HepG2 (cell line): ENCODE data around the gene POLA2. TPM values are rescaled to one million over a fixed set of nuclear protein-coding genes. Genes with fewer than 3 reads are reported as not detected.

ENCODE experiments used
- ATAC-seq: fragments of 200-7000 bp; cut with Tn5 transposase; 3 replicates; pipeline ENCODE4 v1.9.1; 2020; ENCODE audit warnings: mild to moderate bottlenecking, moderate library complexity
- BruUV-seq: library from RNA; stranded (reverse); fragments of 400-500 nt; replicated peaks from 2 replicates; lab custom pipeline; 2021; lab: Mats Ljungman, UMichigan
- CTCF ChIA-PET: fragments of 300-600 bp; formaldehyde crosslinking; extraction: SDS; loops from one replicate; lab custom pipeline; 2021; ENCODE audit warnings: low total read pairs, inconsistent platforms, low intra/inter-chr PET ratio; lab: Yijun Ruan, JAX
- POLR2A ChIA-PET: fragments of 350-600 bp; sonication (Branson Sonifier 250); formaldehyde crosslinking; loops from one replicate; lab custom pipeline; 2020; ENCODE audit warnings: antibody characterized with exemption, inconsistent platforms; lab: Yijun Ruan, JAX
- DNase-seq: peaks from one replicate; pipeline ENCODE4 v3.0.0-alpha.2; 2015; ENCODE audit warnings: low spot score
- FAIRE-seq: peaks from 3 replicates; lab custom pipeline; 2011; peaks lifted over from hg19 to GRCh38; lab: Jason Lieb, UNC
- H2AFZ ChIP-seq: one replicate; pipeline ENCODE4 v1.6.1; 2011; ENCODE audit warnings: low read length, inconsistent platforms
- H3K27ac ChIP-seq: fragments of 300-600 bp; 3 replicates; pipeline ENCODE4 v1.8.0; 2011; ENCODE audit warnings: mixed run types, mild to moderate bottlenecking, mixed read lengths, low read length, inconsistent platforms; ENCODE audit not compliant: insufficient read depth; ENCODE audit errors: extremely low read length
- H3K27me3 ChIP-seq, 2 experiments: fragments of 200-600 bp in 1 of 2; 2 replicates in 1 of 2; 3 replicates in 1 of 2; pipeline versions ENCODE4 v1.6.0 to v1.8.0; 2011; ENCODE audit warnings: low read length in 2 of 2, mild to moderate bottlenecking in 2 of 2, moderate library complexity in 2 of 2, inconsistent platforms in 1 of 2; ENCODE audit not compliant: insufficient read depth in 2 of 2, control insufficient read depth in 1 of 2
- H3K36me3 ChIP-seq, 2 experiments: fragments of 200-600 bp in 1 of 2; replicated peaks in 1 of 2; 2 replicates in 1 of 2; 3 replicates in 1 of 2; pipeline versions ENCODE4 v1.5.1 to v1.8.0; 2011; ENCODE audit warnings: low read length in 2 of 2, inconsistent platforms in 1 of 2; ENCODE audit not compliant: insufficient read depth in 2 of 2, control insufficient read depth in 1 of 2
- H3K4me1 ChIP-seq: 2 replicates; pipeline ENCODE4 v1.5.1; 2012; ENCODE audit warnings: low read length, inconsistent platforms; ENCODE audit not compliant: insufficient read depth
- H3K4me2 ChIP-seq: 2 replicates; pipeline ENCODE4 v1.6.0; 2011; ENCODE audit warnings: low read depth, low read length, inconsistent platforms
- H3K4me3 ChIP-seq, 3 experiments: fragments of 200-600 bp in 1 of 3; sonication (generic), shearing (Covaris generic) in 1 of 3; replicated peaks in 1 of 3; 2 replicates each; pipeline ENCODE4 v1.5.1; 2011 to 2016; ENCODE audit warnings: low read length in 3 of 3, inconsistent platforms in 2 of 3, low read depth in 2 of 3, mild to moderate bottlenecking in 2 of 3, control low read depth in 1 of 3, mixed read lengths in 1 of 3; ENCODE audit not compliant: insufficient read depth in 1 of 3
- H3K79me2 ChIP-seq: one replicate; pipeline ENCODE4 v1.6.1; 2011; ENCODE audit warnings: low read length, inconsistent platforms; ENCODE audit not compliant: insufficient read depth
- H3K9ac ChIP-seq: 2 replicates; pipeline ENCODE4 v1.6.0; 2011; ENCODE audit warnings: mild to moderate bottlenecking, low read depth, low read length, inconsistent platforms; ENCODE audit not compliant: insufficient read depth
- H3K9me3 ChIP-seq: 2 replicates; pipeline ENCODE4 v1.5.1; 2012; ENCODE audit warnings: mild to moderate bottlenecking, low read length
- H4K20me1 ChIP-seq: 2 replicates; pipeline ENCODE4 v1.6.0; 2011; ENCODE audit warnings: inconsistent platforms, mild to moderate bottlenecking, low read length, moderate library complexity; ENCODE audit not compliant: insufficient read depth
- ESRRA ChIP-seq: sonication (generic); formaldehyde crosslinking; IDR thresholded peaks from 2 replicates; pipeline ENCODE4 v1.5.1; 2020; ENCODE audit warnings: mild to moderate bottlenecking, low read depth, missing genetic modification reagents
- GATA4 ChIP-seq: sonication (generic); IDR thresholded peaks from 2 replicates; pipeline ENCODE4 v1.6.1; 2016; ENCODE audit warnings: antibody characterized with exemption, low read depth, borderline replicate concordance
- GTF3A ChIP-seq: sonication (generic); formaldehyde crosslinking; conservative IDR thresholded peaks from 2 replicates; pipeline ENCODE4 v1.4.0; 2020; ENCODE audit warnings: mild to moderate bottlenecking, missing genetic modification reagents
- ZKSCAN1 ChIP-seq: fragments of 150-350 bp; IDR thresholded peaks from 2 replicates; pipeline ENCODE4 v1.6.1; 2014; ENCODE audit warnings: low read length
- ZSCAN31 ChIP-seq: sonication (generic); formaldehyde crosslinking; IDR thresholded peaks from 2 replicates; pipeline ENCODE4 v1.5.0; 2020; ENCODE audit warnings: low read depth, mild to moderate bottlenecking, missing genetic modification reagents
- WGBS: methylation state at CpG from one replicate; pipeline ENCODE4 v1.1.6; 2017; ENCODE audit warnings: low lambda C conversion rate; 5-methylcytosine and 5-hydroxymethylcytosine counted together
- in situ Hi-C: cut with HindIII; loops from 2 replicates; pipeline ENCODE4 v1.10.0; 2017; ENCODE audit warnings: low pct_unique_long_range_greater_than_20kb; ENCODE audit not compliant: extremely low pct_ligation_motif_present
- intact Hi-C: fragments of 100-400 bp; cut with micrococcal nuclease; formaldehyde crosslinking; loops from one replicate; pipeline ENCODE4 v1.10.0; 2022; ENCODE audit not compliant: unreplicated experiment
- polyA plus RNA-seq, 8 experiments: library from polyadenylated mRNA; depleted of rRNA in 3 of 8; stranded (reverse) in 7 of 8; unstranded in 1 of 8; fragments of >200 nt; fragmentation: Illumina TruSeq in 4 of 8; extraction: Trizol in 4 of 8; gene quantifications; 2 replicates each; pipeline versions ENCODE4 v1.2.1 to v1.2.3, GENCODE V29; 2011 to 2016; ENCODE audit warnings: low read depth in 4 of 8, missing spikeins in 1 of 8, mixed read lengths in 1 of 8; ENCODE audit not compliant: insufficient read depth in 1 of 8
- total RNA-seq, 5 experiments: library from RNA; depleted of rRNA; stranded (reverse); fragments of >200 nt; fragmentation: Illumina TruSeq; extraction: Trizol; gene quantifications; 2 replicates each; pipeline ENCODE4 v1.2.3, GENCODE V29; 2016; ENCODE audit warnings: low read depth in 1 of 5
- TF ChIP-seq, protein P1 (sequence below): sonication (generic); formaldehyde crosslinking; IDR thresholded peaks from 2 replicates; pipeline ENCODE4 v1.8.0; 2022; ENCODE audit warnings: missing genetic modification reagents, mild to moderate bottlenecking, moderate library complexity, borderline replicate concordance

POLA2 gene
- total and polyA plus RNA-seq, 2 of the 13 experiments (the other 11 are each of a cell fraction or from before 2014, with no cell fraction given), result 9.7 to 15.6 TPM

DNA sequence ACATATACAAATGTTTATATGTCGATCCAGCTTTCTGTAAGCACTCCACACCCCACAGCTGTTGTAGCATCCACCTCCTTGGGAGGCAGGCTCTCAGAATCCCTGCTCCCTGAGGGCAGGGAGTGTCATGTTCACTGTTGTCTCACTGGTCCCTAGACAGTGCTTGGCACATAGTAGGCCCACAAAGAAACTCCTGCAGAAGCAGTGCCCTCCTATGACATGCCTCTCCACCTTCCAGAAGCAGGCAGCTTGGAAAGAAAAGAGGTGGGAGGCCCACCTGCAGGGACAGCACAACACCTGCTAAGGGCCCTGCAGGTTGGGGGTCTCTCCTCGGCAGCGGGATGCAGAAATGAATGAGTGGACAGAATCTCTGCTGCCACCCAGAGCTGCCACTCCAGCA lies 41.8 kb downstream of the POLA2 start:
- in situ Hi-C loops (no loop called here), intact Hi-C loops (no loop called here)
- Histone ChIP-seq H3K9me3 (no peaks in the 10 kb centered on the region), H3K9ac (no peak overlapping the region), H3K27ac (no peak overlapping the region), H4K20me1 (no peaks in the 10 kb centered on the region), H3K36me3 (peaks cover 2 to 6% of the 10 kb centered on the region in 2 experiments; a peak in 1 of 5 replicates), H3K4me2 (no peak overlapping the region), H3K79me2 (no peaks in the 10 kb centered on the region), H3K4me1 (peaks cover 62% of the 10 kb centered on the region), H2AFZ (no peak overlapping the region), H3K27me3 (no peaks in the 10 kb centered on the region), H3K4me3 (no peak overlapping the region)
- no TSS peak for BruUV-seq
- DNase-seq, result no peak
- WGBS, result 100% methylated on average over 3 of the region's 3 CpGs
- no peak for FAIRE-seq
- POLR2A ChIA-PET, result interaction anchor here (1.0 to 4.3 kb wide), 2 partner anchors 11 to 12 kb away, joined by 4 to 61 read pairs; partner anchors contain the start of gene CDC42EP2
- ATAC-seq, result no peak
- TF ChIP-seq ESRRA (CRISPR knock-in tag) (no peak), ZKSCAN1 (peak; percentile 45; the same call in 1 of the 2 replicates)
- TF ChIP-seq, protein P1, sequence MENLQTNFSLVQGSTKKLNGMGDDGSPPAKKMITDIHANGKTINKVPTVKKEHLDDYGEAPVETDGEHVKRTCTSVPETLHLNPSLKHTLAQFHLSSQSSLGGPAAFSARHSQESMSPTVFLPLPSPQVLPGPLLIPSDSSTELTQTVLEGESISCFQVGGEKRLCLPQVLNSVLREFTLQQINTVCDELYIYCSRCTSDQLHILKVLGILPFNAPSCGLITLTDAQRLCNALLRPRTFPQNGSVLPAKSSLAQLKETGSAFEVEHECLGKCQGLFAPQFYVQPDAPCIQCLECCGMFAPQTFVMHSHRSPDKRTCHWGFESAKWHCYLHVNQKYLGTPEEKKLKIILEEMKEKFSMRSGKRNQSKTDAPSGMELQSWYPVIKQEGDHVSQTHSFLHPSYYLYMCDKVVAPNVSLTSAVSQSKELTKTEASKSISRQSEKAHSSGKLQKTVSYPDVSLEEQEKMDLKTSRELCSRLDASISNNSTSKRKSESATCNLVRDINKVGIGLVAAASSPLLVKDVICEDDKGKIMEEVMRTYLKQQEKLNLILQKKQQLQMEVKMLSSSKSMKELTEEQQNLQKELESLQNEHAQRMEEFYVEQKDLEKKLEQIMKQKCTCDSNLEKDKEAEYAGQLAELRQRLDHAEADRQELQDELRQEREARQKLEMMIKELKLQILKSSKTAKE (CRISPR knock-in tag), result no peak
- CTCF ChIA-PET, result no interaction called here

DNA sequence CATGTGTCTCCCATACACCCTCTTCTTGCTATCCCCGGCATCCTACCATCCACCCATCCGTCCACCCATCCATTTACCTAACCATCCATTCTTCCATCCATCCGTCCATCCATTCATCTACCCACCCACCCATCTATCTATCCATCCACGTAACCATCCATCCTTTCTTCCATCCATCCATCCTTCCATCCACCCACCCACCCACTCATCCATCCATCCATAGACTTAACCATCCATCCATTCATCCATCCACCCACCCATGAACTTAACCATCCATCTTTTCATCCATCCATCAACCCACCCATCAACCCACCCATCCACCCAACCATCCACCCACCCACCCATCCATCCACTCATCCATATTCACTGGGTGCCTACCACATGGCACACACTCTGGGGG lies 42.3 kb downstream of the POLA2 start:
- Histone ChIP-seq H3K36me3 (peaks cover 0 to 2% of the 10 kb centered on the region in 2 experiments; a peak in 1 of 5 replicates), H4K20me1 (no peaks in the 10 kb centered on the region), H3K27me3 (no peaks in the 10 kb centered on the region), H3K79me2 (no peaks in the 10 kb centered on the region), H3K4me1 (peaks cover 67% of the 10 kb centered on the region), H2AFZ (no peak overlapping the region), H3K4me3 (no peak overlapping the region), H3K9ac (no peak overlapping the region), H3K9me3 (no peaks in the 10 kb centered on the region), H3K27ac (no peak overlapping the region), H3K4me2 (no peak overlapping the region)
- WGBS, result 97% methylated on average over 4 of the region's 4 CpGs
- no peak for DNase-seq
- intact Hi-C loops (no loop called here), in situ Hi-C loops (no loop called here)
- TF ChIP-seq ZSCAN31 (CRISPR knock-in tag) (no peak), GATA4 (no peak), GTF3A (CRISPR knock-in tag) (no peak)
- FAIRE-seq, result no peak
- no peak for ATAC-seq
- POLR2A ChIA-PET, result interaction anchor here (1.0 to 4.3 kb wide), 3 partner anchors 11 to 12 kb away, joined by 4 to 61 read pairs (median 23); partner anchors contain the start of gene CDC42EP2
- BruUV-seq, result no TSS peak
- CTCF ChIA-PET, result no interaction called here
